Hepatocyte (in vitro differentiated cells): ENCODE data around the gene DCAF17.

Source experiments
- EZH2 ChIP-seq: fragments of 200-600 bp; sonication (generic); IDR thresholded peaks from 2 replicates; pipeline ENCODE4 v1.6.1; 2016; ENCODE audit warnings: antibody characterized with exemption, mild to moderate bottlenecking, borderline replicate concordance
- EZH2phosphoT487 ChIP-seq: fragments of 200-600 bp; sonication (generic); IDR thresholded peaks from one replicate; pipeline ENCODE4 v1.6.1; 2018; ENCODE audit warnings: antibody characterized with exemption, mild to moderate bottlenecking, low read depth, moderate library complexity; ENCODE audit not compliant: unreplicated experiment, severe bottlenecking
- TF ChIP-seq, protein P1 (sequence below): fragments of 200-600 bp; sonication (generic); IDR thresholded peaks from 2 replicates; pipeline ENCODE4 v1.5.1; 2016; ENCODE audit warnings: antibody characterized with exemption, mild to moderate bottlenecking; ENCODE audit not compliant: poor library complexity

DNA sequence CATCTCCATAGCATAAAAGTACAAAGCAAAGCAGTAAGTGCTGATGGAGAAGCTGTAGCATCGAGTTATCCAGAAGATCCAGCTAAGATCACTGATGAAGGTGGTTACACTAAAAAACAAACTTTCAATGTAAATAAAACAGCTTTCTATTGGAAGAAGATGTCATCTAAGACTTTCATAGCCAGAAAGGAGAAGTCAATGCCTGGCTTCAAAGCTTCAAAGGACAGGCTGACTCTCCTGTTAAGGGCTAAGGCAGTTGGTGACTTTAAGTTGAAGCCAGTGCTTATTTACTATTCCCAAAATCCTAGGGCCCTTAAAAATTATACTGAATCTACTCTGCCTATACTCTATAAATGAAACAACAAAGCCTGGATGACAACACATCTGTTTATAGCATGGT, 44.2 kb upstream of the DCAF17 start:
- TF ChIP-seq, protein P1, sequence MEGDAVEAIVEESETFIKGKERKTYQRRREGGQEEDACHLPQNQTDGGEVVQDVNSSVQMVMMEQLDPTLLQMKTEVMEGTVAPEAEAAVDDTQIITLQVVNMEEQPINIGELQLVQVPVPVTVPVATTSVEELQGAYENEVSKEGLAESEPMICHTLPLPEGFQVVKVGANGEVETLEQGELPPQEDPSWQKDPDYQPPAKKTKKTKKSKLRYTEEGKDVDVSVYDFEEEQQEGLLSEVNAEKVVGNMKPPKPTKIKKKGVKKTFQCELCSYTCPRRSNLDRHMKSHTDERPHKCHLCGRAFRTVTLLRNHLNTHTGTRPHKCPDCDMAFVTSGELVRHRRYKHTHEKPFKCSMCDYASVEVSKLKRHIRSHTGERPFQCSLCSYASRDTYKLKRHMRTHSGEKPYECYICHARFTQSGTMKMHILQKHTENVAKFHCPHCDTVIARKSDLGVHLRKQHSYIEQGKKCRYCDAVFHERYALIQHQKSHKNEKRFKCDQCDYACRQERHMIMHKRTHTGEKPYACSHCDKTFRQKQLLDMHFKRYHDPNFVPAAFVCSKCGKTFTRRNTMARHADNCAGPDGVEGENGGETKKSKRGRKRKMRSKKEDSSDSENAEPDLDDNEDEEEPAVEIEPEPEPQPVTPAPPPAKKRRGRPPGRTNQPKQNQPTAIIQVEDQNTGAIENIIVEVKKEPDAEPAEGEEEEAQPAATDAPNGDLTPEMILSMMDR: no peak
- TF ChIP-seq EZH2 (no peak), EZH2phosphoT487 (no peak)
